ENCODE measurements around the gene GPC5. TPM values are rescaled to one million over a fixed set of nuclear protein-coding genes. Genes with fewer than 3 reads are reported as not detected.

The GPC5 gene
- total and polyA plus RNA-seq, 2 of the 13 experiments (the other 11 are each of a cell fraction or from before 2014, with no cell fraction given): 0.02 to 0.07 TPM

- no peak for TF ChIP-seq PRDM15 (CRISPR knock-in tag; IDR thresholded peaks at IDR 0.05)
- TF ChIP-seq MYNN (CRISPR knock-in tag; IDR thresholded peaks at IDR 0.05; ENCODE audit: low read depth): no peak
- TF ChIP-seq ZNF782 (CRISPR knock-in tag; IDR thresholded peaks at IDR 0.05; ENCODE audit: borderline replicate concordance): no peak
- TF ChIP-seq ZNF317 (CRISPR knock-in tag; IDR thresholded peaks at IDR 0.05): no peak
- TF ChIP-seq TCF7L2 (IDR thresholded peaks at IDR 0.05; ENCODE audit: low read depth, low read length): peak; percentile 47; the same call in 1 of the 2 replicates
- TF ChIP-seq XBP1 (CRISPR knock-in tag; IDR thresholded peaks at IDR 0.05): no peak
- no peak for TF ChIP-seq ZNF615 (CRISPR knock-in tag; IDR thresholded peaks at IDR 0.05; ENCODE audit: borderline replicate concordance)
- no peak for TF ChIP-seq YY1 (IDR thresholded peaks at IDR 0.05; ENCODE audit: insufficient read depth, insufficient replicate concordance, low read depth, low read length)
- no peak for TF ChIP-seq PHB2 (IDR thresholded peaks at IDR 0.05; ENCODE audit: partially characterized antibody)
- no peak for TF ChIP-seq GATAD1 (CRISPR knock-in tag; IDR thresholded peaks at IDR 0.05)
- TF ChIP-seq GABPA (IDR thresholded peaks at IDR 0.05; ENCODE audit: low read depth, low read length): no peak
- TF ChIP-seq GABPA (CRISPR knock-in tag; IDR thresholded peaks at IDR 0.05; ENCODE audit: low read depth): no peak
- TF ChIP-seq, protein P1, sequence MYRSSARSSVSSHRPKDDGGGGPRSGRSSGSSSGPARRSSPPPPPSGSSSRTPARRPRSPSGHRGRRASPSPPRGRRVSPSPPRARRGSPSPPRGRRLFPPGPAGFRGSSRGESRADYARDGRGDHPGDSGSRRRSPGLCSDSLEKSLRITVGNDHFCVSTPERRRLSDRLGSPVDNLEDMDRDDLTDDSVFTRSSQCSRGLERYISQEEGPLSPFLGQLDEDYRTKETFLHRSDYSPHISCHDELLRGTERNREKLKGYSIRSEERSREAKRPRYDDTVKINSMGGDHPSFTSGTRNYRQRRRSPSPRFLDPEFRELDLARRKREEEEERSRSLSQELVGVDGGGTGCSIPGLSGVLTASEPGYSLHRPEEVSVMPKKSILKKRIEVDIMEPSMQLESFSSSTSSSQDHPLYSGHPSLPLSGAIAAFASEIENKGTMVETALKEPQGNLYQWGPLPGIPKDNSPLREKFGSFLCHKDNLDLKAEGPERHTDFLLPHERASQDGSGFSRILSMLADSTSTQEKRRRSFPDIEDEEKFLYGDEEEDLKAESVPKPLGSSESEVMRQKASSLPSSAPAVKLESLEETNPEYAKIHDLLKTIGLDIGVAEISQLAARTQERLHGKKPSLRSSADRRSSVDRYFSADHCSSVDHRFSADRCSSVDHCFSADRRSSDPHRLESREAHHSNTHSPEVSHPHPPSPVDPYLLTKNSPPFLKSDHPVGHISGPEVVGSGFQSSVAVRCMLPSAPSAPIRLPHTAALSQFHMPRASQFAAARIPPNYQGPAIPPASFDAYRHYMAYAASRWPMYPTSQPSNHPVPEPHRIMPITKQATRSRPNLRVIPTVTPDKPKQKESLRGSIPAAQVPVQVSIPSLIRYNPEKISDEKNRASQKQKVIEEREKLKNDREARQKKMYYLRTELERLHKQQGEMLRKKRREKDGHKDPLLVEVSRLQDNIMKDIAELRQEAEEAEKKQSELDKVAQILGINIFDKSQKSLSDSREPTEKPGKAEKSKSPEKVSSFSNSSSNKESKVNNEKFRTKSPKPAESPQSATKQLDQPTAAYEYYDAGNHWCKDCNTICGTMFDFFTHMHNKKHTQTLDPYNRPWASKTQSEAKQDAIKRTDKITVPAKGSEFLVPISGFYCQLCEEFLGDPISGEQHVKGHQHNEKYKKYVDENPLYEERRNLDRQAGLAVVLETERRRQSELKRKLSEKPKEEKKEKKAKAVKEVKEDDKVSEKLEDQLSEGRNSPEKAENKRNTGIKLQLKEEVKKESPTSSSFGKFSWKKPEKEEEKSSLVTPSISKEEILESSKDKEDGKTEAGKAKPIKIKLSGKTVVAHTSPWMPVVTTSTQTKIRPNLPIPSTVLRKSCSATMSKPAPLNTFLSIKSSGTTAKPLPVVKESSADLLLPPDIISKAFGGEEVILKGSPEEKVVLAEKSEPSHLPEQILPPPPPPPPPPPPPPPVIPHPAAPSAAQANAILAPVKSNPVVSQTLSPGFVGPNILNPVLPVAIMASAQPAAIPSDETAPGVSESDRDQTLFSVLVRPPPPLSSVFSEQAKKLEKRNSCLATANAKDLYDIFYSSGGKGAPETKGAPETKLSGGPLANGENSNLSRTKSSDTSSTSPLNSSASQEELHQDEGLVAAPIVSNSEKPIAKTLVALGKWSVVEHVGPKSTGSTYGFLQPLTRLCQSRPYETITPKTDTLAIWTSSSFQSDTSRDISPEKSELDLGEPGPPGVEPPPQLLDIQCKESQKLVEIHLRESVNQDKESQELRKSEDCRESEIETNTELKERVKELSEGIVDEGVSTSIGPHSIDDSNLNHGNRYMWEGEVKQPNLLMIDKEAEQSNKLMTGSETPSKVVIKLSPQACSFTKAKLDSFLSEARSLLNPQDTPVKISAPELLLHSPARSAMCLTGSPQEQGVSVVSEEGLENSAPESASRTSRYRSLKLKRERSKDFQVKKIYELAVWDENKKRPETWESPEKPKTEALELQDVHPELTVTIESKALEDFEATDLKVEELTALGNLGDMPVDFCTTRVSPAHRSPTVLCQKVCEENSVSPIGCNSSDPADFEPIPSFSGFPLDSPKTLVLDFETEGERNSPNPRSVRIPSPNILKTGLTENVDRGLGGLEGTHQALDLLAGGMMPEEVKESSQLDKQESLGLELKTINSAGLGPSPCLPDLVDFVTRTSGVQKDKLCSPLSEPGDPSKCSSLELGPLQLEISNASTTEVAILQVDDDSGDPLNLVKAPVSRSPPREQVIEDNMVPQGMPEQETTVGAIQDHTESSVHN (CRISPR knock-in tag; IDR thresholded peaks at IDR 0.05): no peak
- peak; percentile 82 for TF ChIP-seq CREB1 (IDR thresholded peaks at IDR 0.05)
- TF ChIP-seq CREB1 (CRISPR knock-in tag; IDR thresholded peaks at IDR 0.05): peak; percentile 76
- TF ChIP-seq PAWR (CRISPR knock-in tag; IDR thresholded peaks at IDR 0.05; ENCODE audit: borderline replicate concordance): no peak
- peak; percentile 50; the same call in 1 of the 2 replicates for TF ChIP-seq HDAC2 (CRISPR knock-in tag; IDR thresholded peaks at IDR 0.05)
- peak; percentile 16; the same call in 1 of the 2 replicates for TF ChIP-seq SALL1 (CRISPR knock-in tag; IDR thresholded peaks at IDR 0.05)
- no peak for TF ChIP-seq NAIF1 (CRISPR knock-in tag; IDR thresholded peaks at IDR 0.05; ENCODE audit: borderline replicate concordance)
Observed at GRCh38 chr13:91361755-91362271, 36.6 kb upstream of the GPC5 start (continued).

Measured in HepG2 (cell line).